NCI-H1694 treated with DMSO at 0.1 percent for 48 hours (cell line): Measurements from ENCODE around the gene FAM171A2.
A peak's percentile ranks its signal among the peaks of the same experiment; 100 is the strongest.
"Not testable (repeated sequence)": the region's sequence is repeated elsewhere in the genome, so short reads cannot be mapped to it uniquely, and the experiment has no call there.

ENCODE experiments used
- DNase-seq: peaks from one replicate; lab custom pipeline; 2025; lab: John Stamatoyannopoulos, UW

Gene FAM171A2

GRCh38 chr17:44363613-44364159 lies at the start of gene FAM171A2:
Gene FAM171A2, minus strand, starts transcription at chr17:44363853. Its CDS starts 139 bp downstream, at chr17:44363714.
- peak; percentile 35 for DNase-seq

DNA sequence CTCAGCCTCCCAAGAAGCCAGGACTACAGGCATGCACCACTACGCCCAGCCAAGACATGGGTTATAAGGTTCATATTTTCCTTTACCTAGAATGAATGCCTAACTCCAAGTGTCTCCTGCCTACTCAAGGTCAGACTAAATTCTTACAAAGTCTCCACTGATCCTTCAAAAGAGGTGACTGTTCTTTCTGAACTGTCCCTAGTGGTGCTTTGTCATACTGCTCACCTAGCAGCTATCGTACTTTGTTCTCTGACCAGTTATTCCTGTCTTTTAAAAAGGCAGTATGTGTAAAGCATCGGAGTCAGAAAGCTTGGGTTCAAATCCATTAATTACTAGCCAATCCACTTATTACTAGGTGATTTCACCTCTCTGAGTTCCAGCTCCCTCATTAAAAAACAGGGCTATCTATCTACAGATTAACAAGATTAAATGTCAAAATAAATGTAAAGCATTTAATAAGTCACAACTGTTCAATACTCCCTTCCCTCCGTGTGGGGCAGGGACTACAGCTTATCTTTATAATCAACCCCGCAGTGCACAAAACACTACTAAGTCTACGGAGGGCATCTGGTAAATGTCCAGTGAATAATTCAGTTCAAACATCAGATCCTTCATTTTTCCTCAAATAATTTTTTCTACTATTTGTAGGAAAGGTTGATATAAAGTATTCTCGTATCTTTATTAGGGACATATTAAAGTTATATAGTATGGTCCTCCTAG lies 45.8 kb upstream of the FAM171A2 start:
- DNase-seq, result no peak

GRCh38 chr17:44408786-44409185 lies 45.1 kb upstream of the FAM171A2 start:
- DNase-seq, result no peak

GRCh38 chr17:44402564-44403172 lies 39.0 kb upstream of the FAM171A2 start:
- DNase-seq, result no peak

DNA sequence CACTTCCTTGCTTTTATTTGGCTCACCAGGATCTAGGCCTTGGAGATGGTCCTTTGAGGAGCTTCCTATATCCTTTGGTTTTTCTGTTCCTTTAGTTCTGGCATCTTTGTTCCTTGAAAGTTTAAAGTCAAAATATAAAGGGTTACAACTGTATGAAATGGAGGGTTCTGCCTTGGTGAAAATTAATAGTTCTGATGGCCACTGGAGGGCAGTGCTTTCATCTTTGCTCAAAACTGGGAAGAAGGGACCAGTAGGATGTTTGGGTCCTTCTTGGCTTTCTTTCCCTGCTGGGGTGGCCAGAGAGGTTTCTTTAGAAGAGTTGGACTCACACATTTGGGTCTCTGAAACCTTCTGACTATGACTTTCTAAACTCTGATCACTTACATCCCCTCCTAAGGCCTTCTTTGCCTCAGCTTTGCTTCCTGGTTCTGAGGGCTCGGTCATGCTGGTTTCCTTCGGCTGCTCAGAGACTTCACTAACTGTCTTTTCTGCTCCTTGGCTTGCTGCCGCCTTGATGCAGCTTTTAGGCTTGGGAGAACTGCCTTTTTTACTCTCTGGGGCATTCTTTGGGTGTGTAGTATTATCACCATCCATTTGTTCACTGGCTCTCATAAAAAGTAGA lies 36.7 kb upstream of the FAM171A2 start:
- no peak for DNase-seq

- no peak for DNase-seq
Observed at GRCh38 chr17:44398692-44399691, 35.3 kb upstream of the FAM171A2 start.

- DNase-seq, result no peak
Observed at GRCh38 chr17:44397479-44398440, 34.1 kb upstream of the FAM171A2 start.

GRCh38 chr17:44396946-44397345 lies 33.3 kb upstream of the FAM171A2 start:
- DNase-seq, result no peak

DNA sequence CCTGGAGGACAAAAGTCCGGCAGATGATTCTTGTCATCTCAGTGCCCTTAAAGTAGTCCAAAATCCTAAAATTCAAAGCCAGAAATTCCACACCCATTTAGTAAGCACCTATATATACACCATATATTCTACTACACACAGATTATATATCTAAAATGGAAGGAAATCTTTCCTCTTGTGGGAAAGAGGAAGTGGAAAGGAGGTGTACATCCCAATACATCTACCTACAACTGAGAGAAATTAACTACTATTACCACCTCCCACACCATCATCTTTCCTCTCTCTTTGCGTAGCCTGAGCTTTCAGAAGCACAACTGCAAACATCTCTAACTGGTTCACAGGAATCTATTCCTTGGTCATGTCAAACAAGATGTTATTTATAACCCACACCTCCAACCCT lies 31.2 kb upstream of the FAM171A2 start:
- no peak for DNase-seq

DNA sequence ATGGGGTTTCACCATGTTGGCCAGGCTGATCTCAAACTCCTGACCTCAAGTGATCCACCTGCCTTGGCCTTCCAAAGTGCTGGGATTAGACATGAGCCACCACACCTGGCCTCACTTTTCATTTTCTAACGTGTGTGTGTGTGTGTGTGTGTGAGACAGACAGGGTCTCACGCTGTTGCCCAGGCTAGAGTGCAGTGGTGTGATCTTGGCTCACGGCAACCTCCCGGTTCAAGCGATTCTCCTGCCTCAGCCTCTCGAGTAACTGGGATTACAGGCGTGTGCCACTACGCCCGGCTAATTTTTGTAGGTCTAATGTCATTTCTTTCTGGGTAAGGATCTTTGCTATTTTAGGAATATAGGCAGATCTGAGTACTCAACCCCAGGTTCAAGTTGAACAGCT lies 30.5 kb upstream of the FAM171A2 start:
- not testable (repeated sequence) for DNase-seq

DNA sequence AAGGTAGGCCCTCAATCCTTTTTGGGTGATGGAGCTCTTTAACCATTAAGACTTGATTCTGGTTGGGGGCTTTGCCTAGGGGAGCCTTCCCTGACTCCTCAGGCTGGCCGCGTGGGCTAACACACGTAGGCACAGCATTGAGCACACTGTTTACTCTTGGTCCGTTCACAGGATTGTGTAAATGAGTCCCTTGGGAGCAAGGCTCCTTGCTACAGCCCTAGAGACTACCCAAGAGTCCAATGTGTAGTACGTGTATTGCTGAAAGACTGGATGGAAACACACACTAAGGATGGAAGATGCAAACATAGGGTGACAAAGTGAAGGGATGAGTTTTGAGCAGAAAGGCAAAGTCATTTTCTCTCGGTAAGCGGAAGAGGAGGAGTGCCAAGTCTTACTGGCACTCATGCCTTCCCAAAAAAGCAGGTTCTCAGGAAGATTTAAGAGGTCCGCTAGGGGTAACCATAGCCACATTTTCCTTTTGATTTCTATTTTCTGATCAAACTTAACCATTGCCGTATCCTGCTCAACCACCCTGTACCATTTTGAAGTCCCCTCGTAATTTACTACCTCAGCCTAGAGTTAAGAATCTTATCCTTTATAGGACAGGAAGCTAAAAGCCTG lies 26.7 kb upstream of the FAM171A2 start:
- no peak for DNase-seq

DNA sequence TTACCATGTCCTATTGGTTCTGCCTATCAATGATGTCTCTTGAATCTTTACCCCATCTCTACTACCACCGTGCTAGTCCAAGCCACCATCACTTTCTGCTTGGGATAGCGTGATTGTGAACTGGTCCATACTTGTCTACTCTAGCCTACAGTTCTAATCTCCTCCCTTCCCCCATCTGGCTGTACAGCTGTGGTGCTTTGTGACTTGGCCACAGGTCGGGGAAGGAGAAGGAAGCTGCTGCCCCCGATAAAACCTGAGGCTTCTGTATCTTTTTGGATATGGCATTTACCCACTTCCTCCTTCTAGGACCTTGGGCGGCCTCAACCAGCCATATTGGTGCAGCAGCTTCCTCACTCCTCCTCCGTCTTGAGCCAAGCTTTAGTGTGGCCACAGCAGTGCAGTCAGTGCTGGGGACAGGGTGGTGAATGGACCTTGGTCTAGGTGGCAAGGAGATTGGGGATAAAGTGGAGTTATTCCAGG lies 26.1 kb upstream of the FAM171A2 start:
- DNase-seq, result no peak

GRCh38 chr17:44389281-44389680 lies 25.6 kb upstream of the FAM171A2 start, which contains the start of gene ITGA2B:
Gene ITGA2B, minus strand, starts transcription at chr17:44389649. Its CDS starts 176 bp downstream, at chr17:44389473.
- DNase-seq, result no peak

DNA sequence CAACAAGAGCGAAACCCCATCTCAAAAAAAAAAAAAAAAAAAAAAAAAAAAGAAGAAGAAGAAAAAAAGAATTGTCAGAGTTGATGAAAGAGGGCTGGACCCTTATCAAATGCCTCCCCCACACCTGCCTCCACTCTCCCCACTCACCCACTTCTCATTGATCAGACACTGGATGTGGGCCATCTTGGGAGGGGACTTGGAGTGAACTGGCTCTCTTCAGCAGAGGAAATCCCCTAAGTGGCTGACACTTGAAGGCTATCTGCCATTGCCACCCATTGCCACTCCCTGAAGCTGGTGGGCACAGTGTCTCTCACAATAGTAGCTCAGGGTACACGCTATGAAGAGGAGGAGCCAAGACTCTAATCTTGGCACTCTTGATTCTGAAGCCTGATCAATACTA lies 24.2 kb upstream of the FAM171A2 start:
- no peak for DNase-seq

GRCh38 chr17:44386182-44386525 lies 22.5 kb upstream of the FAM171A2 start:
- DNase-seq, result no peak

DNA sequence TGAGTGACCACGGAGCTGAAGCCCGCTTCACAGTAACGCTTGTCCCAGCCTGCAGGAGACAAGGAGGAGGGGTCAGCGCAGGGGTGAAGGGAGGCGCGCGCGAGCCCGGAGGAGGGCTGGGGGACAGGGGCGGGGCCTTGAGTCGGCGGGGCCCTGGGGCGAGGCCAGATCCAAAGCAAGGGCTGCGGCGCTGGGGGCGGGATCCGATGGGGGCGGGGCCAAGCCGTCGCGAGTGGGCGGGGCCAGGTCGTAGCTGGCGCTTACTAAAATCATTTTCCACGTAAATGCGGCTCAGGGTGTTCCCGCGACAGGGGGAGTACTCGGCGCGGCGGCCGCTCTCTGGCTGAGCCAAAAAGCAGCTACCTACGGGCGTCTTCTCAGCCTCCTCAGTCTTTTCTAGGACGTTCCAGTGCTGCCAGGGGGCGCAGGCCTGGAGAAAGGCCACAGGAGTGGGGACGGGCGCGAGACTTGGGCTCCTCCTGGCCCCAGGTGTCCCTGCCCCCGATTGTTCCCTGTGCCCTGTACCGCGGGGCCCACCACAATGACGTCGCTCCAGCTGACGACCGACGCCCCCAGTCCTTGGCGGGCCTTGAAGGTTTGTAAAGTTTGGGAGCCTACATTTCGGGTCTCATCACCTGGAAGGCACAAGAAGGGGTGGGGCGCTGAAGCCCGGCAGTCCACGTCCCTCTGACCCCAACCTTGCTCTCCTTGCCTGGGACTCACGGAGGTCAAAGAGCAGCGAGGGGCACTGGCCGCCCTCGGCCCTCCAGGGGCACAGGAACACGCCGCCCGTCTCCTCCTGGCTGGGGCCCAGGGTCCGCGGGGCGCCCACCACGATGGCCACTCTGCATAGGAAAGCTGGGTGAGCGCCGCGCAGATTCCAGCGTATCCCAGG lies 21.9 kb upstream of the FAM171A2 start:
- DNase-seq, result peak; percentile 65

DNA sequence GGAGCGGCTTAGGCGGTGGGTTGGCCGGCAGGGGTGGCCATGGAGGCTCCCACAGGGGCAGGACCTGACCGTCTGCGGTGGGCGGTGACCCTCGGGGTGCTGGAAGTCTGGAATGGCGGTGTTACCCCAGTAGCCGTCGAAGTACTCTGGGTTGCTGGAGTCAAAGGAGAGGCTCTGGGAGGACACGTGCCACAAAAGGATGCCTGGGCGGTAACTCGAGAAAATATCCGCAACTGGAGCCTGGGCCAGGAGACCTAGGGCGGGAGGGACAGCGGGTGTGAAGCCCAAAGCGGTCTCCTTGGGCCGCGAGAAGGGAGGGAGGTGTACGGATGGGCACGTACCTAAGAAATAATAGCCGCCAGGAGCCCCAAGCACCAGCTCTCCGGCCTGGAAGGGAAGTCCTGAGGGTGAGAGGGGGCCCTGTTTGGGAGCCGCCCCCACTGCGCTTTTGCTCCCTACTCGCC lies 21.2 kb upstream of the FAM171A2 start:
- no peak for DNase-seq

DNA sequence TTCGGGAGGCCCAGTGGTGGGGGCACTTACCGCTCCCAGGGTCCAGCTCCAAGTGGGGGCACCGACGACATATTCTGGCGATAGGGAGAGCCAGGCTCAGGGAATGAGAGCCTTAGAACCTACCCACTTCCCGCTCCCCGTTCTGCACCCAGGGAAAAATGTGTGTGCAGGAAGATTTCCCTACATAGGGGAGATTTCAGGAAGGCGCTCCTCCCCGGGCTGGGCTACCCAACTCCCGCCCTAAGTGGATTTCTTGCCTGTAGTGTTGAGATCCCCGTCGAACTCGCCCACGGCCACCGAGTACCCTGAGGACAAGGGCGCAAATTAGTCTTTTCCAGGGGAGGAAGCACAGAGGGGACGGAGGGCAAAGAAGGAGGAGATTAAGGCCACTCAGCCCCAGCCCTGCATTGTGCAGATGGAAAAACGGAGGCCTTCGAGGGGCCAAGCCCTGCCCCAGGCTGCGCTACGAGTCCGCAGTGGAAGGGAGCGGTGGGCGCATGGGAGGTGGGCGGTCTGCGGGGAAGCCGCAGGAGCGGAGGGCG lies 20.7 kb upstream of the FAM171A2 start:
- DNase-seq, result no peak

DNA sequence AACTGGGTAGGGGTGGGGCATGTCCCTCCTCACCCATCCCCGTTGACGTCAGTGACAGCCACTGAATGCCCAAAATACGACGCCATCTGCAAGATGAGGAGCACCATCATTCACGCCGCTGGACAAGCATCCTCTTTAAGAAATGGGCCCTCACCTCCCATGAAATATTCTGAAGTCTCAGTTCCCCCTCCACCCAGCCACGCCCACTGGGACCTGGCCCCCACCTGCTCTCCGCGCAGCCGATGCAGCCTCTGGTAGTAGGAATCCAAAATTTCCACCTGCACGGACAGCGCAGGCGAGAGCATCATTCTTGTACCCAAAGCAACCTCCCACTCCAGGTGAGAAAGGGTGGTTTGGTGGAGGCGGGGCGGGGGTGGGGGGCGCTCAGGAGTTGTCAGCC lies 20.2 kb upstream of the FAM171A2 start:
- no peak for DNase-seq
